Panc1 (cell line): Measurements from ENCODE around the gene TTC13. TPM values are rescaled to one million over a fixed set of nuclear protein-coding genes. Genes with fewer than 3 reads are reported as not detected.

Experiments
- ATAC-seq: fragments of 200-7000 bp; cut with Tn5 transposase; 2 replicates; pipeline ENCODE4 v1.9.1; 2020; ENCODE audit warnings: mild to moderate bottlenecking, moderate library complexity
- BruUV-seq: library from RNA; stranded (reverse); fragments of 400-500 nt; replicated peaks from 2 replicates; lab custom pipeline; 2021; lab: Mats Ljungman, UMichigan
- CTCF ChIA-PET: fragments of 300-600 bp; sonication (Branson Sonifier 250); formaldehyde crosslinking; loops from one replicate; lab custom pipeline; 2022; ENCODE audit warnings: antibody characterized with exemption; lab: Charles Lee
- POLR2A ChIA-PET: fragments of 300-600 bp; sonication (Branson Sonifier 250); formaldehyde crosslinking; loops from one replicate; lab custom pipeline; 2022; ENCODE audit warnings: antibody characterized with exemption; lab: Charles Lee
- DNase-seq: peaks from one replicate; pipeline ENCODE4 v3.0.0-alpha.2; 2010; ENCODE audit warnings: low read depth, low spot score
- H3K27ac ChIP-seq: 2 replicates; pipeline ENCODE4 v1.5.1; 2011; ENCODE audit warnings: mild to moderate bottlenecking, low read length, inconsistent platforms
- H3K27me3 ChIP-seq: fragments of 200-500 bp; sonication (Bioruptor generic); 2 replicates; pipeline ENCODE4 v1.6.0; 2014; ENCODE audit warnings: low read length, inconsistent platforms; ENCODE audit not compliant: control insufficient read depth, insufficient read depth
- H3K36me3 ChIP-seq: fragments of 200-500 bp; sonication (Bioruptor generic); 2 replicates; pipeline ENCODE4 v1.5.1; 2014; ENCODE audit warnings: inconsistent platforms, mild to moderate bottlenecking, low read length, moderate library complexity; ENCODE audit not compliant: control insufficient read depth, insufficient read depth
- H3K4me1 ChIP-seq: 2 replicates; pipeline ENCODE4 v1.5.1; 2011; ENCODE audit warnings: inconsistent platforms, mild to moderate bottlenecking, low read length, moderate library complexity; ENCODE audit not compliant: control insufficient read depth, insufficient read depth
- H3K4me3 ChIP-seq, 2 experiments: 2 replicates each; pipeline ENCODE4 v1.5.1; 2011 to 2012; ENCODE audit warnings: low read depth in 2 of 2, low read length in 2 of 2, mild to moderate bottlenecking in 2 of 2, inconsistent platforms in 1 of 2, moderate library complexity in 1 of 2
- H3K9me3 ChIP-seq: fragments of 200-500 bp; sonication (Bioruptor generic); 2 replicates; pipeline ENCODE4 v1.5.1; 2014; ENCODE audit warnings: low read depth, mild to moderate bottlenecking, inconsistent platforms, low read length, moderate library complexity; ENCODE audit not compliant: control insufficient read depth, insufficient read depth
- POLR2AphosphoS5 ChIP-seq: IDR thresholded peaks from 2 replicates; pipeline ENCODE4 v1.6.1; 2012; ENCODE audit warnings: mild to moderate bottlenecking, low read depth, low read length, moderate library complexity
- SIN3A ChIP-seq: IDR thresholded peaks from 2 replicates; pipeline ENCODE4 v1.6.1; 2012; ENCODE audit warnings: low read depth, mild to moderate bottlenecking, low read length, moderate library complexity, borderline replicate concordance; ENCODE audit not compliant: insufficient read depth
- TCF7L2 ChIP-seq: IDR thresholded peaks from 2 replicates; pipeline ENCODE4 v1.6.1; 2011; ENCODE audit warnings: mild to moderate bottlenecking, low read depth, low read length, inconsistent platforms
- in situ Hi-C: cut with HindIII; loops from 2 replicates; pipeline ENCODE4 v1.10.0; 2016; ENCODE audit warnings: low sequenced_read_pairs, low pct_unique_long_range_greater_than_20kb
- intact Hi-C: fragments of 100-400 bp; cut with micrococcal nuclease; formaldehyde crosslinking; loops from one replicate; pipeline ENCODE4 v1.10.0; 2022; ENCODE audit not compliant: unreplicated experiment
- total RNA-seq: library from RNA; stranded (reverse); gene quantifications from one replicate; pipeline ENCODE4 v1.2.1, GENCODE V29; 2021; ENCODE audit not compliant: unreplicated experiment
- TF ChIP-seq, protein P1 (sequence below): fragments of 450-650 bp; IDR thresholded peaks from 2 replicates; pipeline ENCODE4 v1.5.1; 2017; ENCODE audit warnings: mild to moderate bottlenecking
- TF ChIP-seq, protein P2 (sequence below), 2 experiments: IDR thresholded peaks; 2 replicates each; pipeline ENCODE4 v1.6.1; 2011 to 2012; ENCODE audit warnings: low read depth in 2 of 2, control low read depth in 1 of 2, low read length in 1 of 2, mild to moderate bottlenecking in 1 of 2, moderate library complexity in 1 of 2; ENCODE audit not compliant: insufficient read depth in 1 of 2

The TTC13 gene
- total RNA-seq, 1 experiment from 2014 or later, result 19.0 TPM

DNA sequence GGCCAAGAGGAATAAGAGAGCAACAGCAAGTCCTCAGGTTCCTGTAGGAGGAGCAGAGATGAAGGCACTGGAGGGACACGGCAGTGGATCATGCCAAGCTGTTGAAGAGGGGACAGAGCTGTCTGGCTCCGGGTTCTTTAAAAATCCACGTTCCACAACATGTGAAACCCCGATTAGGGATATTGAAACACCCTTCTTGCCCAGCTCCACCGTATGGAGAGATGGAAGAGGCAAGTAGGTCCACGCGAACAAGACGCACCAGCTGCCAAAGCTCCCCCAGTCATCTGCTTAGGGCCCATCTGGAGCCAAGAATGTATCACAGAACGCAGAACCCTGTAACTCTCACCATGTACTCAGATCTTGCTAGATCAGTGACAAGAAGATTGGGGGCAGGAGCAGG is 114.2 kb downstream of the TTC13 start:
- no peaks in the 10 kb centered on the region for H3K27me3 ChIP-seq
- no peak overlapping the region for H3K27ac ChIP-seq
- no peaks in the 10 kb centered on the region for H3K9me3 ChIP-seq
- ATAC-seq (no peak), DNase-seq (no peak)
- peaks cover 34% of the 10 kb centered on the region for H3K4me1 ChIP-seq
- ChIA-PET CTCF (no interaction called here), POLR2A (no interaction called here)
- no TSS peak for BruUV-seq
- in situ Hi-C loops, result no loop called here
- no peaks in the 10 kb centered on the region; the same call in 1 of the 2 replicates for H3K36me3 ChIP-seq
- TF ChIP-seq POLR2AphosphoS5 (no peak), SIN3A (no peak), TCF7L2 (no peak)
- TF ChIP-seq, protein P1, sequence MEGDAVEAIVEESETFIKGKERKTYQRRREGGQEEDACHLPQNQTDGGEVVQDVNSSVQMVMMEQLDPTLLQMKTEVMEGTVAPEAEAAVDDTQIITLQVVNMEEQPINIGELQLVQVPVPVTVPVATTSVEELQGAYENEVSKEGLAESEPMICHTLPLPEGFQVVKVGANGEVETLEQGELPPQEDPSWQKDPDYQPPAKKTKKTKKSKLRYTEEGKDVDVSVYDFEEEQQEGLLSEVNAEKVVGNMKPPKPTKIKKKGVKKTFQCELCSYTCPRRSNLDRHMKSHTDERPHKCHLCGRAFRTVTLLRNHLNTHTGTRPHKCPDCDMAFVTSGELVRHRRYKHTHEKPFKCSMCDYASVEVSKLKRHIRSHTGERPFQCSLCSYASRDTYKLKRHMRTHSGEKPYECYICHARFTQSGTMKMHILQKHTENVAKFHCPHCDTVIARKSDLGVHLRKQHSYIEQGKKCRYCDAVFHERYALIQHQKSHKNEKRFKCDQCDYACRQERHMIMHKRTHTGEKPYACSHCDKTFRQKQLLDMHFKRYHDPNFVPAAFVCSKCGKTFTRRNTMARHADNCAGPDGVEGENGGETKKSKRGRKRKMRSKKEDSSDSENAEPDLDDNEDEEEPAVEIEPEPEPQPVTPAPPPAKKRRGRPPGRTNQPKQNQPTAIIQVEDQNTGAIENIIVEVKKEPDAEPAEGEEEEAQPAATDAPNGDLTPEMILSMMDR, result no peak
- TF ChIP-seq, protein P2, sequence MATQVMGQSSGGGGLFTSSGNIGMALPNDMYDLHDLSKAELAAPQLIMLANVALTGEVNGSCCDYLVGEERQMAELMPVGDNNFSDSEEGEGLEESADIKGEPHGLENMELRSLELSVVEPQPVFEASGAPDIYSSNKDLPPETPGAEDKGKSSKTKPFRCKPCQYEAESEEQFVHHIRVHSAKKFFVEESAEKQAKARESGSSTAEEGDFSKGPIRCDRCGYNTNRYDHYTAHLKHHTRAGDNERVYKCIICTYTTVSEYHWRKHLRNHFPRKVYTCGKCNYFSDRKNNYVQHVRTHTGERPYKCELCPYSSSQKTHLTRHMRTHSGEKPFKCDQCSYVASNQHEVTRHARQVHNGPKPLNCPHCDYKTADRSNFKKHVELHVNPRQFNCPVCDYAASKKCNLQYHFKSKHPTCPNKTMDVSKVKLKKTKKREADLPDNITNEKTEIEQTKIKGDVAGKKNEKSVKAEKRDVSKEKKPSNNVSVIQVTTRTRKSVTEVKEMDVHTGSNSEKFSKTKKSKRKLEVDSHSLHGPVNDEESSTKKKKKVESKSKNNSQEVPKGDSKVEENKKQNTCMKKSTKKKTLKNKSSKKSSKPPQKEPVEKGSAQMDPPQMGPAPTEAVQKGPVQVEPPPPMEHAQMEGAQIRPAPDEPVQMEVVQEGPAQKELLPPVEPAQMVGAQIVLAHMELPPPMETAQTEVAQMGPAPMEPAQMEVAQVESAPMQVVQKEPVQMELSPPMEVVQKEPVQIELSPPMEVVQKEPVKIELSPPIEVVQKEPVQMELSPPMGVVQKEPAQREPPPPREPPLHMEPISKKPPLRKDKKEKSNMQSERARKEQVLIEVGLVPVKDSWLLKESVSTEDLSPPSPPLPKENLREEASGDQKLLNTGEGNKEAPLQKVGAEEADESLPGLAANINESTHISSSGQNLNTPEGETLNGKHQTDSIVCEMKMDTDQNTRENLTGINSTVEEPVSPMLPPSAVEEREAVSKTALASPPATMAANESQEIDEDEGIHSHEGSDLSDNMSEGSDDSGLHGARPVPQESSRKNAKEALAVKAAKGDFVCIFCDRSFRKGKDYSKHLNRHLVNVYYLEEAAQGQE (IDR thresholded peaks at IDR 0.05; ENCODE audit: insufficient read depth in 1 of 2, low read depth in 2 of 2, low read length in 1 of 2), result no peak
- H3K4me3 ChIP-seq, result no peak overlapping the region
- intact Hi-C loops, result no loop called here

DNA sequence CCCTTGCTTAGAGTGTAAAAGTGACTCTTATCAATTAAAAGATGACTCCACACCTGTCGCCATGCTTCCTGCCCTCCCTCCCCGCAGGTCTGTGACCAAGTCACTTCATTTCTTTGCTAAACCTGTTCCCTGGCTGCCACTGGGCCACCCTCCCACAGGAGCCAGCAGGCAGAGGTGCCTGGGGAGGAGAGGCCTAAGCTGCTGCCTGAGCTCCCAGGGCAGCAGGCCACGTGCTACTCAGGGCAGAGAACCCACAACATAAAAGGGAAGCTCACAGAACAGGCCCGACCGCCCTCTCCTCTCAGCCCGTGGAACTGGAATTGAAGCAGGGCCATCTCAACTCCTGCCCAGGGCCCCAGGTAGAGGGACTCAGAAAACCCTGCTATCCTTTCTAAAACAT is 115.2 kb downstream of the TTC13 start:
- in situ Hi-C loops, result no loop called here
- ATAC-seq, result no peak
- no peak for DNase-seq
- Histone ChIP-seq H3K9me3 (no peaks in the 10 kb centered on the region), H3K27me3 (no peaks in the 10 kb centered on the region), H3K27ac (no peak overlapping the region), H3K36me3 (no peaks in the 10 kb centered on the region; the same call in 1 of the 2 replicates), H3K4me1 (peaks cover 36% of the 10 kb centered on the region), H3K4me3 (no peak overlapping the region)
- BruUV-seq, result no TSS peak
- intact Hi-C loops, result no loop called here
- CTCF ChIA-PET, result no interaction called here
- TF ChIP-seq TCF7L2 (no peak), POLR2AphosphoS5 (no peak), SIN3A (no peak)
- POLR2A ChIA-PET, result no interaction called here

DNA sequence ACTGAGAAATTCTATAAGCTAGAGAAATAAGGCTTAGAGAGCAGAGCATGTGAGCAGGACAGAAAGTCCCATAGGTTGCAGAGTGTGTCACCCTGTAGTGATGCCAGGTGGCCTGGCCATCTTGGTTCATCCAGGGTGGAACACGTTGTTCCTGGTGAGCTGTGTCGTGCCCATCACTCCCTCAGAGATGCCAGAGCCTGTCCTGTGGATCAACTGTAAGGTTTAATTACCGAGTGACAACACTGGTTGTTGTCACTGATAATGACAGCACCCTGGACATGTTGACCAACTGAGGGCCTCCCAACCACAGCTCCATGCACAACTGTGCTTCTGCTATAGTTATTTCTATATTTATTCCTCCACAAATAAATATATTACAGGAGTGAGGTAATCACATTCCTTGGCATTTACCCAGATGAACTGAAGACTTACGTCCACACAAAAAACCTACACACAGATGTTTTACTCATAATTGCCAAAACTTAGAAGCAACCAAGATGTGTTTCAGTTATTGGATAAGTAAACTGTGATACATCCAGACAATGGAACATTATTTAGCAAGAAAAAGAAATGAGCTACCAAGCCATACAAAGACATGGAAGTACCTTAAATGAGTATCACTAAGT is 116.6 kb downstream of the TTC13 start:
- no peaks in the 10 kb centered on the region for H3K36me3 ChIP-seq
- H3K27me3 ChIP-seq, result no peaks in the 10 kb centered on the region
- CTCF ChIA-PET, result no interaction called here
- H3K9me3 ChIP-seq, result no peaks in the 10 kb centered on the region
- no peak for TF ChIP-seq SIN3A
- TF ChIP-seq, protein P1, result no peak
- TF ChIP-seq TCF7L2, result no peak
- TF ChIP-seq, protein P2 (IDR thresholded peaks at IDR 0.05; ENCODE audit: insufficient read depth in 1 of 2, low read depth in 2 of 2, low read length in 1 of 2), result no peak
- no peak for TF ChIP-seq POLR2AphosphoS5
- intact Hi-C loops (no loop called here), in situ Hi-C loops (no loop called here)
- BruUV-seq, result no TSS peak
- POLR2A ChIA-PET, result no interaction called here
- no peak overlapping the region for H3K27ac ChIP-seq
- no peak overlapping the region for H3K4me3 ChIP-seq
- DNase-seq (no peak), ATAC-seq (no peak)
- peaks cover 46% of the 10 kb centered on the region for H3K4me1 ChIP-seq
